B cell (primary cell): ENCODE measurements around the gene TAF7. TPM values are rescaled to one million over a fixed set of nuclear protein-coding genes. Genes with fewer than 3 reads are reported as not detected.

ENCODE experiments used
- ATAC-seq: fragments of 200-7000 bp; cut with Tn5 transposase; one replicate; pipeline ENCODE4 v1.10.0; 2021; ENCODE audit warnings: low read depth, mild to moderate bottlenecking, moderate number of reproducible peaks, moderate library complexity
- CTCF ChIA-PET: fragments of 350-600 bp; sonication (Branson Sonifier 250); formaldehyde crosslinking; loops from one replicate; lab custom pipeline; 2021; ENCODE audit warnings: antibody characterized with exemption, inconsistent platforms; lab: Charles Lee
- POLR2A ChIA-PET: fragments of 350-600 bp; sonication (Branson Sonifier 250); formaldehyde crosslinking; loops from one replicate; lab custom pipeline; 2021; ENCODE audit warnings: antibody characterized with exemption; lab: Charles Lee
- DNase-seq: peaks from one replicate; pipeline ENCODE4 v3.0.0; 2013
- H2AFZ ChIP-seq: 2 replicates; pipeline ENCODE4 v1.6.1; 2012; ENCODE audit warnings: mild to moderate bottlenecking, low read depth, low read length; ENCODE audit not compliant: insufficient read depth, poor library complexity, severe bottlenecking
- H3K27ac ChIP-seq, 2 donors: 1 replicate in 1 of 2; 2 replicates in 1 of 2; pipeline ENCODE4 v1.5.1; 2012 to 2013; ENCODE audit warnings: low read length in 2 of 2, mild to moderate bottlenecking in 2 of 2, moderate library complexity in 1 of 2
- H3K27me3 ChIP-seq, 4 experiments: fragments of 200-600 bp in 1 of 4; sonication (generic) in 1 of 4; replicated peaks in 1 of 4; 1 replicate in 2 of 4; 2 replicates in 2 of 4; pipeline versions ENCODE4 v1.6.1 to v1.7.0; 2013 to 2016; ENCODE audit warnings: low read length in 3 of 4, mild to moderate bottlenecking in 2 of 4, mixed read lengths in 1 of 4, moderate library complexity in 1 of 4; ENCODE audit not compliant: insufficient read depth in 4 of 4, control insufficient read depth in 3 of 4; ENCODE audit errors: control extremely low read depth in 1 of 4
- H3K36me3 ChIP-seq, 2 experiments: replicated peaks in 1 of 2; 1 replicate in 1 of 2; 2 replicates in 1 of 2; pipeline versions ENCODE4 v1.6.1 to v1.7.1; 2013; ENCODE audit warnings: low read length in 1 of 2; ENCODE audit not compliant: insufficient read depth in 2 of 2, control insufficient read depth in 1 of 2; ENCODE audit errors: control extremely low read depth in 1 of 2, extremely low read depth in 1 of 2
- H3K4me1 ChIP-seq, 2 donors: fragments of 200-600 bp in 1 of 2; sonication (generic) in 1 of 2; 1 replicate in 1 of 2; 2 replicates in 1 of 2; pipeline versions ENCODE4 v1.5.1 to v1.6.1; 2013 to 2017; ENCODE audit warnings: low read length in 2 of 2; ENCODE audit not compliant: control insufficient read depth in 2 of 2, insufficient read depth in 2 of 2
- H3K4me2 ChIP-seq: replicated peaks from 2 replicates; pipeline ENCODE3; 2012; ENCODE audit warnings: mild to moderate bottlenecking, low read depth, low read length; ENCODE audit not compliant: poor library complexity, severe bottlenecking
- H3K4me3 ChIP-seq, 5 experiments: fragments of 200-600 bp in 1 of 5; sonication (generic) in 1 of 5; 1 replicate in 3 of 5; 2 replicates in 2 of 5; pipeline versions ENCODE4 v1.5.1 to v1.7.0; 2011 to 2016; ENCODE audit warnings: low read length in 4 of 5, mild to moderate bottlenecking in 4 of 5, low read depth in 2 of 5, control low read depth in 1 of 5, moderate library complexity in 1 of 5; ENCODE audit not compliant: insufficient read depth in 1 of 5; ENCODE audit errors: control extremely low read depth in 1 of 5, extremely low read depth in 1 of 5
- H3K79me2 ChIP-seq: fragments of 200-600 bp; sonication (generic); one replicate; pipeline ENCODE4 v1.6.0; 2016; ENCODE audit warnings: low read length; ENCODE audit not compliant: control insufficient read depth, insufficient read depth
- H3K9ac ChIP-seq: fragments of 200-600 bp; sonication (generic); 2 replicates; pipeline ENCODE4 v1.6.1; 2017; ENCODE audit warnings: mild to moderate bottlenecking, low read length, moderate library complexity
- H3K9me3 ChIP-seq, 3 donors: one replicate each; pipeline versions ENCODE4 v1.6.1 to v1.7.1; 2013; ENCODE audit warnings: low read length in 2 of 3; ENCODE audit not compliant: control insufficient read depth in 2 of 3, insufficient read depth in 1 of 3; ENCODE audit errors: control extremely low read depth in 1 of 3
- H4K20me1 ChIP-seq: 2 replicates; pipeline ENCODE4 v1.6.0; 2012; ENCODE audit warnings: mild to moderate bottlenecking, low read length; ENCODE audit not compliant: insufficient read depth, control insufficient read depth, poor library complexity, severe bottlenecking
- H3K27ac Mint-ChIP-seq: one replicate; pipeline ENCODE4 v1.8.0; 2021; ENCODE audit warnings: mixed read lengths
- H3K27me3 Mint-ChIP-seq: one replicate; pipeline ENCODE4 v1.8.0; 2021; ENCODE audit warnings: mixed read lengths
- H3K4me1 Mint-ChIP-seq: one replicate; pipeline ENCODE4 v1.8.0; 2021; ENCODE audit warnings: mixed read lengths
- H3K4me3 Mint-ChIP-seq: one replicate; pipeline ENCODE4 v1.8.0; 2021; ENCODE audit warnings: mixed read lengths
- H3K9me3 Mint-ChIP-seq: one replicate; pipeline ENCODE4 v1.8.0; 2022; ENCODE audit warnings: mixed read lengths; ENCODE audit not compliant: insufficient read depth
- EZH2 ChIP-seq: IDR thresholded peaks from 2 replicates; pipeline ENCODE4 v1.6.1; 2012; ENCODE audit warnings: borderline replicate concordance, low read depth, mild to moderate bottlenecking, moderate library complexity, low read length; ENCODE audit not compliant: insufficient read depth, poor library complexity, severe bottlenecking
- WGBS: methylation state at CpG from one replicate; pipeline ENCODE4 v1.1.5; 2013; ENCODE audit warnings: missing lambda C conversion rate; ENCODE audit not compliant: insufficient coverage; 5-methylcytosine and 5-hydroxymethylcytosine counted together
- intact Hi-C: fragments of 100-400 bp; cut with micrococcal nuclease; formaldehyde crosslinking; loops from one replicate; pipeline ENCODE4 v1.10.0; 2022
- polyA plus RNA-seq: library from polyadenylated mRNA; depleted of rRNA; stranded (reverse); fragments of >200 nt; gene quantifications from 2 replicates; pipeline ENCODE4 v1.2.3, GENCODE V29; 2012
- total RNA-seq, 2 donors: library from RNA; stranded (reverse); fragments of 120-200 nt in 1 of 2; gene quantifications; 1 replicate in 1 of 2; 2 replicates in 1 of 2; pipeline versions ENCODE4 v1.2.3 to v1.2.4, GENCODE V29; 2013 to 2022
- TF ChIP-seq, protein P1 (sequence below): fragments of 200-600 bp; IDR thresholded peaks from one replicate; pipeline ENCODE4 v1.8.0; 2022; ENCODE audit warnings: antibody characterized with exemption, mild to moderate bottlenecking

Gene TAF7
- total and polyA plus RNA-seq, 2 donors (not counting 1 experiment from before 2014, with no cell fraction given) = 52.1 to 119 TPM

DNA sequence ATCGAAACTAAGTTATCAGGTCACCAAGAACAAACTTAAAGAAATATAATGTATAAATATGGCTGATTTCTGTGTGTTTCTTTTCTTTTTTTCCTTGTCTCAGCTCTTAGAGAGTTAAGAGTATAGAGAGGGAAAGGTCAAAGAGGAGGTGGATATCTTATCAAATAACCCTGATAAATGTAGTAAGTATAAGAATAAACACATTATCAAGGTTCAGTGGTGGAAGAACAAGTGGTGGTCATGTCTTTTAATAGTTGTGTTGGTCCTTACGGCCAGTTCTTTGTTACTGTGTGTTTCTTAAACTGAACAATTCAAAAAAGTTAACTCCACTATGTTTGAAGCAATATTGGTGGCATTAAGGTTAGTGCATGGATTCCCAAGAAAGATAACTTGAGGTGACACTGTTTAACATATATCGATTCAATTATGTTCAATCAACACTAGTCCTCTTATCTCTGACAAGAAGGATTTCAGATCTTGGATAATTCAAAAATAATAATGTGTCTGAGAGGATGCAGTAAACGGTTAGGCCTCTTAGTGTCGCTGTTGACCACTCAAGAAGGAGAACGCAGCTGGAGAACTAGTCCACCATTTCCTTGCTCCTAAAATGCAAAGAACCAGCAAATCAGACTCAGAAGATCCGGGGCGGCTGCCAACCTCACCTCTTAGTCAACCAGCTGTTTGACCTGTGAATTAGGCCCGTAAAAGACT, 22.8 kb upstream of the TAF7 start, which contains the start of gene PCDHGA3:
Gene PCDHGA3 (plus strand): TSS at position 588 of the 711 bp plus-strand sequence. CDS start 205 bp downstream, outside the sequence.
- Histone ChIP-seq H3K79me2 (no peaks in the 10 kb centered on the region), H3K4me2 (peak within 1 kb of the TSS; percentile 5), H3K9ac (no peak within 1 kb of the TSS), H3K9me3 (peaks cover 0 to 59% (median 44%) of the 10 kb centered on the region in 3 donors), H3K4me1 (peaks cover 0 to 5% of the 10 kb centered on the region in 2 donors), H3K4me3 (no peak within 1 kb of the TSS), H3K27ac (no peak within 1 kb of the TSS), H4K20me1 (no peaks in the 10 kb centered on the region), H3K27me3 (peaks cover 0 to 57% (median 29%) of the 10 kb centered on the region in 4 experiments), H3K36me3 (no peaks in the 10 kb centered on the region), H2AFZ (no peak within 1 kb of the TSS)
- Mint-ChIP-seq H3K4me1 (no peaks in the 10 kb centered on the region), H3K27me3 (peaks cover 54% of the 10 kb centered on the region), H3K9me3 (peaks cover 8% of the 10 kb centered on the region), H3K27ac (no peak within 1 kb of the TSS), H3K4me3 (peak within 1 kb of the TSS; percentile 41)
- DNase-seq = no peak
- ChIA-PET POLR2A (no interaction called here), CTCF (interaction anchor here (1.6 to 1.7 kb wide), 2 partner anchors 14 to 23 kb away, joined by 5 read pairs; partner anchors contain the start of genes PCDHGA1 and TAF7)
- 45% methylated on average over 1 of the region's 9 CpGs for whole genome bisulfite sequencing
- ATAC-seq = no peak
- TF ChIP-seq EZH2 = no peak
- TF ChIP-seq, protein P1, sequence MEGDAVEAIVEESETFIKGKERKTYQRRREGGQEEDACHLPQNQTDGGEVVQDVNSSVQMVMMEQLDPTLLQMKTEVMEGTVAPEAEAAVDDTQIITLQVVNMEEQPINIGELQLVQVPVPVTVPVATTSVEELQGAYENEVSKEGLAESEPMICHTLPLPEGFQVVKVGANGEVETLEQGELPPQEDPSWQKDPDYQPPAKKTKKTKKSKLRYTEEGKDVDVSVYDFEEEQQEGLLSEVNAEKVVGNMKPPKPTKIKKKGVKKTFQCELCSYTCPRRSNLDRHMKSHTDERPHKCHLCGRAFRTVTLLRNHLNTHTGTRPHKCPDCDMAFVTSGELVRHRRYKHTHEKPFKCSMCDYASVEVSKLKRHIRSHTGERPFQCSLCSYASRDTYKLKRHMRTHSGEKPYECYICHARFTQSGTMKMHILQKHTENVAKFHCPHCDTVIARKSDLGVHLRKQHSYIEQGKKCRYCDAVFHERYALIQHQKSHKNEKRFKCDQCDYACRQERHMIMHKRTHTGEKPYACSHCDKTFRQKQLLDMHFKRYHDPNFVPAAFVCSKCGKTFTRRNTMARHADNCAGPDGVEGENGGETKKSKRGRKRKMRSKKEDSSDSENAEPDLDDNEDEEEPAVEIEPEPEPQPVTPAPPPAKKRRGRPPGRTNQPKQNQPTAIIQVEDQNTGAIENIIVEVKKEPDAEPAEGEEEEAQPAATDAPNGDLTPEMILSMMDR = peak; percentile 16
- intact Hi-C loops = no loop called here

DNA sequence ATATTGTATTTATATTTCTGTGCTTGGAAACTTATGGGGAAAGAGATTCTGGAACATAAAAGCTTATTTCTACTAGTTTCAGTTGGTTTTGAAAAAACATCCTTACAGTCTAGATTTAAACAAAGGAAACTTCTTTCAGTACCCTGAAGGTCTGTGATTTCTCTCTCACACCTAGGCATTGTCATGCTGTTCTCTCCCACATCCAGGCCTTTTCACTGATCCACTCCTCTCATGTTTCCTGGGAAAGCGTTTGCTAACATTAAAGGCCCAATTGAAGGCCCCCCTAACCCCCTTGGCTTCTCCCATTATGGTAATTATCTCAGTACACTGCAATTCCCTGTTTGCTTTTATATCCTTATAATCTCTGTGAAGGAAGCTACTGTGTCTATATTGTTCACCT, 22.2 kb upstream of the TAF7 start:
- Mint-ChIP-seq H3K9me3 (peaks cover 12% of the 10 kb centered on the region), H3K27me3 (peaks cover 56% of the 10 kb centered on the region)

More for the DNA sequence above, 22.2 kb upstream of the TAF7 start:
- H3K36me3 ChIP-seq = no peaks in the 10 kb centered on the region
- H3K79me2 ChIP-seq = no peaks in the 10 kb centered on the region
- H4K20me1 ChIP-seq = no peaks in the 10 kb centered on the region
- DNase-seq (no peak), ATAC-seq (no peak)
- no peak overlapping the region for H2AFZ ChIP-seq
- H3K27ac ChIP-seq = no peak overlapping the region
- ChIA-PET CTCF (no interaction called here), POLR2A (no interaction called here)
- no peak overlapping the region for H3K9ac ChIP-seq
- TF ChIP-seq, protein P1 = no peak
- no peak for TF ChIP-seq EZH2
- peaks cover 0 to 59% (median 32%) of the 10 kb centered on the region in 4 experiments for H3K27me3 ChIP-seq
- no peak overlapping the region for H3K4me2 ChIP-seq
- peaks cover 0 to 59% (median 46%) of the 10 kb centered on the region in 3 donors for H3K9me3 ChIP-seq
- Mint-ChIP-seq H3K27ac (no peak overlapping the region), H3K4me3 (no peak overlapping the region), H3K4me1 (no peaks in the 10 kb centered on the region)
- H3K4me1 ChIP-seq = peaks cover 0 to 5% of the 10 kb centered on the region in 2 donors
- no peak overlapping the region for H3K4me3 ChIP-seq
- no CpG with 5 or more reads among the region's 1 CpG for WGBS
- intact Hi-C loops = no loop called here
